GM19438 (cell line): ENCODE results near the gene CRISPLD2.
"Not testable (repeated sequence)": the region's sequence is repeated elsewhere in the genome, so short reads cannot be mapped to it uniquely, and the experiment has no call there.

ENCODE experiments used
- ATAC-seq: cut with Tn5 transposase; IDR thresholded peaks from one replicate; pipeline ENCODE4 v1.9.1; 2021; ENCODE audit warnings: low read depth; ENCODE audit not compliant: unreplicated experiment

Gene CRISPLD2

GRCh38 chr16:84926462-84926861 is 106.7 kb downstream of the CRISPLD2 start:
- ATAC-seq: no peak

DNA sequence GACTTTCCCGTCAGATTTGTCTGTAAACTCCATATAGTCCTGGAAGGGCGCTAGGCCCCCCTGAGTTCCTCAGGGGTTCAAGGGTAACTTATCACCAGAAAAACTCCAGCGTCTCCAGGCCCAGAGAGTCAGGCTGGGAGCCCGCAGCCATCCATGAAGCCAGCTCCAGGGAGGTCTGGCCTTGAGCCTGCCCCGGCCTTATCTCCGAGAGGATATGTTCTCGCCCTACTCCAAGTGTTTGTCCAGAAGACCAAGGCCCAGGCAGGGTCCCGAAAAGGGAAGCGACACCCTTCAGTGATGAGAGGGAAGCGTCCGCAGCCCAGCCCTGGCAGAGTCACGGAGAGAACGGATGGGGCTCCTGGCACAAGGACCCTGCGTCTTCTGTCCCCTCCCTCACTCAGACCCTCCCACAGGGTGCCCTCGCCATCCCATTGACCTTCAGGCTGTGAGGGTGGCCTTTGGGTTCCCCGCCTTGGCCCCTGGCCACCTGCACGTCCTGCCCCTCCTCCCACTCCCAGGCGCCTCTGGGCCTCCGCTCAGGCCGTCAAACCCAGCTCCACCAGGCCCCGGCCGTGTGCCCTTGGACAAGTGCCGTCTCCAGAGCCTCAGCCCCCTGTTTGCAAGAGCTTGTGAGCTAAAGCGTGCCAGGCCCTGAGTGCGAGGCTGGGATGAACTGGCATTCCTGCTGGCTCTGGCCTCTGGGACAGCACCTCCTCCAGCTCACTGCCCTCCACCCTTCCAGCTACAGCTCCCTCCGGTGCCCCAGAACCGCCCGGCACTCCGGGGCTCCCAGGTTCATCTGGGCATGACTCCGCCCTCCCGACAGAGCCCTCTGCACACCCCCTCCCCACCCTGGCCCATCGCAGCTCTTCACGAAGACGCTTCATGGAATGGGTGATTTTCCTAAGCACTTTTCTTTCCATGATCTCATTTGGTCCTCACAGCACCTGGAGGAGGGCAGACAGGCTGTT is 108.1 kb downstream of the CRISPLD2 start:
- no peak for ATAC-seq

- no peak for ATAC-seq
These were observed 109.1 kb downstream of the CRISPLD2 start for GRCh38 chr16:84928679-84929420.

GRCh38 chr16:84929421-84930297 is 109.9 kb downstream of the CRISPLD2 start:
- no peak for ATAC-seq

- ATAC-seq: no peak
These were observed 110.7 kb downstream of the CRISPLD2 start for GRCh38 chr16:84930298-84931106.

- ATAC-seq: no peak
These were observed 111.3 kb downstream of the CRISPLD2 start for GRCh38 chr16:84931107-84931494.

DNA sequence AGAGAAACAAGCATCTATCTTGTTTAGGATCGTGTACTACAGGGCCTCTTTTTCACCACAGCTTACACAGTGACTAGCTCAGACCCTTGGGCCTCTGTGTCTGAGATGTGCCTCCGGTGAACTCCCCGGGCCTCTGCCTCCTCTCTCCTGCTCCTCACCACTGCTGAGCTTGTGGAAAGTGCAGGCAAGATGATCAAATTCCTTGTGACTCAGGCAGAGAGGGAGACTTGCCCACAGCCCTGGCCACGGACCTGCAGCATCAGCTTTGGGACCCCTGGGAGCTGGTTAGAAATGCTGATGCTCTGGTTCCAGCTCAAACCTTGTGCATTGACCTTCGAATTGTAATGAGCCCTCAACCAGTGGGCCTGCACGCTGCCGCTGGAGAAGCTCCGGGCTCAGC is 111.7 kb downstream of the CRISPLD2 start:
- ATAC-seq: no peak

GRCh38 chr16:84932681-84933080 is 112.9 kb downstream of the CRISPLD2 start:
- ATAC-seq: no peak

GRCh38 chr16:84933774-84934631 is 114.2 kb downstream of the CRISPLD2 start:
- no peak for ATAC-seq

DNA sequence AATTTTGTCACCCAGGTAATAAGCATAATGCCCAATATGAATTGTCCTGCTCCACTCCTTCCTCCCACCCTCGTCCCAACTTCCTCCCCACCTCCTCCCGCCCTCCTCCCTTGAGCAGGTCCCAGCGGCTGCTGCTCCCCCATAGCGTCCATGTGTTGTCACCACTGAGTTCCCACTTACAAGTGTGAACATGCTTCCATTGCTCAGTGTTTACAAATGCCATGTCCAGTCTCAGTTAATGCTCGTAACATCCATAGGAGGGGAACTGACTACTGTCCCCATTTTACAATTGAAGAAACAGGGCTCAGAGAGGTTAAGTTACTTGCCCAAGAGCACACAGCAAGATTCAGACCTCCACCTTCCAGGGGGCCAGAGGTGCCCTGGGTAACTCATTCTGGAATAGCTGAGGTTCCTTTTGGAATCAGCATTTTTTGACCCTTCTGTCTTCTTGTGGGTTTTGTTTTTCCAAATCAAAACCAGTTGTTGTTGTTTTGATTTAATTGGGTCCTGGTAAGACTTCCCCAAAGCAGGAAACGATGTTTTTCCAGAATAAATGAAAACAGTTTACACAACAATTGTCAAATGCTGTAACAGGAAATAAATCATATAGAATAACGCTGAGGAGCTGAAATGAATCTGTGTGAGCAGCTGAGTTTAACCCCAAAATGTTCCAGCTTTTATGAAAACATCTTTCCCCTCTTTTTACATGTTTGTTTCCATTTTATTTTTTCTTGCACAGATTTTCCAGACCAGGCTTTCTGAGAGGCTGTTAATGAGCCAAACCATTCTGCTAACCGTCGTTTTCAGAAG is 117.6 kb downstream of the CRISPLD2 start:
- ATAC-seq: no peak

DNA sequence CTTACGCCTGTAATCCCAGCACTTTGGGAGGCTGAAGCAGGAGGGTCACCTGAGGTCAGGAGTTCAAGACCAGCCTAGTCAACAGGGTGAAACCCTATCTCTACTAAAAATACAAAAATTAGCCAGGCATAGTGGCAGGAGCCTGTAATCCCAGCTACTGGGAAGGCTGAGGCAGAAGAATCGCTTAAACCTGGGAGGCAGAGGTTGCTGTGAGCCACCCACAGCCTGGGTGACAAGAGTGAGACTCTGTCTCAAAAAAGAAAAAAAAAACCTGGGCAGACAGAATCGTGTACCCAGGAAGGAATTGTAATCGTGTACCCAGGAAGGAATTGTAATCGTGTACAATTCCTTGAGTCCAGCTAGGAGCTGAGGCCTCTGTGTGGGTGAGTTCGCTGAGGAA is 118.8 kb downstream of the CRISPLD2 start:
- ATAC-seq: not testable (repeated sequence)

DNA sequence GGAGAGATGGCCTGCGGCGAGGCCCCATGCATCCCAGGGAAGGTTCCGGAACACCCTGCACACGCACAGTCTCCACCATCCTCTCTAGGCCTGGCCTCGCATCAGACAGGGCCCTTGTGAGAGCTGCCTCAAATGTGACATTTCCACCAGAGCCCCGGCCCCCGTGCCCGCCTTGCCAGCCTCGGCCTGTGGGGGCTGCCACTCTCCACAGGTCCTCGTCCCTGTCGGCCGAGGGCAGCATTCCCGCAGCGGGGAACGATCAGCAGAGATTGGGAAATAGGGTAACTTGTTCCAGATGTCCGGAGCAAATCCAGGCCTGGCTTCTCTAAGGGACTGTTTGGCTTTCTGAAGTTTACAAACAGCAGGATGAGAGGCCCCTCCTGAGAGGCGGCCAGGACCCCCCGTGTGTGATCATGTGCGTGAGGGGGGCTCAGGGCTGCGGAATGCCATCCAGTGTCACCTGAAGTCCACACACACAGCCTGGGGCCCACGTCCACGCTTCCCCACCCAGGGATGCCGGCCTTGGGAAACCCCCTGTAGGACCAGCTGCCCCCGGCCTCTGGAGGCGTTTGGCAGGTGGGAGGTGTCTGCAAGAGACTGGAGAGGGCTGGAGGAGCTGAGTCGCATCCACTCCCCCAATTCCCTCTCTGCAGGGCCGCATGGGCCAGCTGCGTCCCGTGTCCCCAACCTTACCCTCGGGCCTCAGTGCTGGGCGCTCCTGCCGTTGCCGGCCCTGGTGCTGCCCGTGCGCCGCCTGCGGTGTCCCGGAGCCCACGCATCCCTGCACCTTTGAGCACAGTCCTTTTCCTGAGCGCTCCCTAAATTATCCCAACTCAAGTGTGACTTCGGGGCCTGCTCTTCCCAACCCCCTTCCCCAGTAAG is 121.1 kb downstream of the CRISPLD2 start:
- no peak for ATAC-seq

DNA sequence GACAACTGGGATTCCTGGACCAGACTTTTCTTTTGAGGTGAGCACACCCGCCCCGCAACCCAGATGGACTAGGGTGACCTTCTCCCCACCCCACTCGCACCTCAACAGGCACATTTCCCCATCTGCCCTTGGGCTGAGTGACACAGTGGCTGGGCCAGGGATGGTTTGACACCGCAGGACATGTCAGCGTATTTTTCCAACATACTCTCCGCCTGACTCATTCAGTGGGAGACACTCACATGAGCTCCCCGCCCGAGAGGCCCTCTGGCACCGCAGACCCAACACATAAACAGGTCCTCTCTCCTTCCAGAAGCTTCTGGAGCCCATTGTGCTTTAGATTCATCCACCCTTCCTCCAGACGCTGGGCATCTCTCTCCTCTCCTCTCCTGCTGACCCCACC is 122.1 kb downstream of the CRISPLD2 start:
- no peak for ATAC-seq

GRCh38 chr16:84942786-84943185 is 123.0 kb downstream of the CRISPLD2 start:
- ATAC-seq: no peak

DNA sequence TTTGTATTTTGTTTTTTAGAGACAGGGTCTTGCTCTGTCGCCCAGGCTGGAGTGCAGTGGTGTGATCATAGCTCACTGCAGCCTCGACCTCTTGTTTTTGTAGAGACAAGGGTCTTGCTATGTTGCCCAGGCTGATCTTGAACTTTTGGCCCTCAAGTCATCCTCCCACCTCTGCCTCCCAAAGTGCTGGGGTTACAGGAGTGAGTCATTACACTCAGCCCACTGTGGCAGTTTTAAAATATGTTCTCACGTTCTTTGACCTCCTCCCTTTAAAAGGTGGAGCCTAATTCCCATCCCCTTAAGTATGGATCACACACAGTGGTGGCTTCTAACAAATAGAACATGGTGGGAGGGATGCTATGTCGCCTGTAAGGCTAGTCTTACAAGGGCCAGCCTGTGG is 123.8 kb downstream of the CRISPLD2 start:
- no peak for ATAC-seq

GRCh38 chr16:84947022-84947421 is 127.2 kb downstream of the CRISPLD2 start:
- no peak for ATAC-seq
